Transverse colon (tissue), 4 donors: ENCODE data around the gene TBC1D20. TPM values are rescaled to one million over a fixed set of nuclear protein-coding genes. Genes with fewer than 3 reads are reported as not detected.

Source experiments
- DNase-seq: peaks from one replicate; pipeline ENCODE4 v3.0.0-alpha.2; 2019
- H3K27ac ChIP-seq, 4 donors: fragments of 200-600 bp; sonication (generic); 2 replicates each; pipeline ENCODE4 v1.5.1; 2016 to 2018; ENCODE audit warnings: inconsistent platforms in 4 of 4
- H3K27me3 ChIP-seq: fragments of 200-600 bp; sonication (generic); 2 replicates; pipeline ENCODE4 v1.5.1; 2017; ENCODE audit warnings: inconsistent platforms
- H3K36me3 ChIP-seq, 4 donors: fragments of 200-600 bp; sonication (generic); 2 replicates each; pipeline ENCODE4 v1.5.1; 2017 to 2019; ENCODE audit warnings: inconsistent platforms in 4 of 4
- H3K4me1 ChIP-seq, 4 donors: fragments of 200-600 bp; sonication (generic); 2 replicates each; pipeline ENCODE4 v1.5.1; 2017 to 2020; ENCODE audit warnings: inconsistent platforms in 4 of 4
- H3K4me3 ChIP-seq, 4 donors: fragments of 200-600 bp; sonication (generic); 1 replicate in 1 of 4; 2 replicates in 3 of 4; pipeline versions ENCODE4 v1.5.1 to v1.6.1; 2017 to 2019; ENCODE audit warnings: inconsistent platforms in 4 of 4
- H3K9me3 ChIP-seq, 2 donors: fragments of 200-600 bp; sonication (generic); 2 replicates each; pipeline ENCODE4 v1.5.1; 2017 to 2019; ENCODE audit warnings: inconsistent platforms in 2 of 2
- CTCF ChIP-seq, 5 experiments: fragments of 200-600 bp in 3 of 5; fragments of 450-650 bp in 2 of 5; sonication (generic) in 3 of 5; IDR thresholded peaks; 1 replicate in 2 of 5; 2 replicates in 3 of 5; pipeline ENCODE4 v1.5.1; 2016 to 2017; ENCODE audit warnings: antibody characterized with exemption in 5 of 5, inconsistent platforms in 3 of 5, mild to moderate bottlenecking in 2 of 5, moderate library complexity in 1 of 5
- EP300 ChIP-seq: sonication (generic); formaldehyde crosslinking; IDR thresholded peaks from one replicate; pipeline ENCODE4 v1.6.1; 2017; ENCODE audit warnings: antibody characterized with exemption, low read depth
- POLR2A ChIP-seq: fragments of 450-650 bp; IDR thresholded peaks from one replicate; pipeline ENCODE4 v1.6.1; 2016; ENCODE audit warnings: antibody characterized with exemption, mild to moderate bottlenecking, moderate library complexity
- POLR2AphosphoS5 ChIP-seq, 3 donors: sonication (generic); formaldehyde crosslinking; IDR thresholded peaks; one replicate each; pipeline ENCODE4 v1.6.1; 2016; ENCODE audit warnings: antibody characterized with exemption in 3 of 3
- WGBS, 2 donors: methylation state at CpG; one replicate each; pipeline ENCODE4 v1.1.5; 2018; ENCODE audit warnings: low coverage in 1 of 2; 5-methylcytosine and 5-hydroxymethylcytosine counted together
- in situ Hi-C, 4 donors: fragments of 200-750 bp; cut with MboI; loops; one replicate each; pipeline versions ENCODE4 v1.15.0 to v1.15.1; 2017; ENCODE audit warnings: low sequenced_read_pairs in 3 of 4, low pct_ligation_motif_present in 1 of 4, low pct_unique_long_range_greater_than_20kb in 1 of 4
- intact Hi-C: fragments of 100-400 bp; cut with DNase I; formaldehyde crosslinking; loops from one replicate; pipeline ENCODE4 v1.15.1; 2023; ENCODE audit warnings: low total_unique reads
- total RNA-seq, 4 donors: library from RNA; depleted of rRNA; stranded (reverse); fragments of >200 nt; gene quantifications; one replicate each; pipeline ENCODE4 v1.1.0, GENCODE V29; 2016

The TBC1D20 gene
- total RNA-seq, 4 donors from 2014 or later = 29.1 to 65.5 (median 36.9) TPM

DNA sequence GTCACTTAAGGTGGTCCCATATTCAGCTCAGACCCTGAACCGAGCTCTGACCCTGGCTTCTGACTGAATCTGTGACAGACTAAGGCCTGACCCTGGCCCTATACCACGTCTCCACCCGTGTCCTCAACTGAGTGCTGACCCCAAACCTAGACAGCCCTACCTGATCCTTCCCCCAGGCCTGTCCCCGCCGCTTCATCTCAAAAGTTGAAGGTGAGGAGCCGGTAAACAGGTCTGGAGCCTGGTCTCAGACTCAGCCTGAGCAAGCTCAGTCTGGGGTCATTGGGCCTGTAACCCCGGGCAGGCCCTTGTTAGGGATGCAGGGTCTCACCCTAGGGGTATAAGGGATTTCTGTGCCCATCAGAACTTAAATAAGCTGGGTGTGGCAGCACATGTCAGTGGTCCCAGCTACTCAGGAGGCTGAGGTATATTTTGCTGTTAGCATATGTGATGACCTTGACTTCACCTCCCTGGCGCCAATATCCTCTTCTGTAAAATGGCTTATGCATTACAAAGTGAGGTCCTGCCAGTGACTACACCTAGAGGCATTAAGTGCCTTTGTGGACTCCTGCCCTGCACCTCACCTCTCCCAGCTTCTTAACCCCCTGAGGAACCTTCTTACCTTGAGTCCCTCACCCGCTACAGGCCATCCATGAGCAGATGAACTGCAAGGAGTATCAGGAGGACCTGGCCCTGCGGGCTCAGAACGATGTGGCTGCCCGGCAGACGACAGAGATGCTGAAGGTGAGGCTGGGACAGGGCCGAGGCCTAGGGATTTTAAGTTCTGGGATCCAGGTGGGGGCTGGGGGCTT is 34.3 kb downstream of the TBC1D20 start:
- no peaks in the 10 kb centered on the region for H3K4me1 ChIP-seq
- TF ChIP-seq EP300 (no peak), POLR2AphosphoS5 (IDR thresholded peaks at IDR 0.05) (no peak), POLR2A (no peak), CTCF (IDR thresholded peaks at IDR 0.05) (no peak)
- H3K27ac ChIP-seq = no peak overlapping the region
- in situ Hi-C loops = no loop called here
- peaks cover 0 to 5% (median 0%) of the 10 kb centered on the region in 4 donors for H3K36me3 ChIP-seq
- H3K4me3 ChIP-seq = no peak overlapping the region
- H3K9me3 ChIP-seq = no peaks in the 10 kb centered on the region
- intact Hi-C loops = no loop called here
- 96% methylated on average over 14 of the region's 14 CpGs; no CpG with 5 or more reads in 1 of the 2 donors for WGBS, 2 donors
- no peak for DNase-seq
- no peaks in the 10 kb centered on the region for H3K27me3 ChIP-seq

DNA sequence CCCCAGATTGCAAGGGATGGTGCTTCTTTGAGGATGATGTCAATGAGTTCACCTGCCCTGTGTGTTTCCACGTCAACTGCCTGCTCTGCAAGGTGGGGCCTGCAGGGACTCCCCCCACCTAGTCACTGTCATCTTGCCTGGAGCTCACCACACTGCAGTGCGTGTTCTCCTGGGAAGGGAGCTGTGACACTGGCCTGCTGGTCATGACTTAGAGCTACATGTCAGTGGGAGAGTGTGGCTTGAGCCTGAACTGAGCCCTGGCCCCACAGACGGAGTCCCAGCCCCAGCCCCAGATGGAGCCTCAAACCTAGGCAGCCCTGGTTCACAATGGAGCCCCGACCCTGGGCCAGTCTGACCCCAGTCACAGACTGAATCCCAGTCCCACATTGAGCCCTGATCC is 34.9 kb downstream of the TBC1D20 start:
- Histone ChIP-seq H3K36me3 (peaks cover 0 to 11% (median 3%) of the 10 kb centered on the region in 4 donors), H3K9me3 (no peaks in the 10 kb centered on the region), H3K4me1 (no peaks in the 10 kb centered on the region), H3K4me3 (no peak overlapping the region), H3K27me3 (no peaks in the 10 kb centered on the region), H3K27ac (no peak overlapping the region)
- no peak for TF ChIP-seq POLR2A
- TF ChIP-seq EP300 = no peak
- TF ChIP-seq POLR2AphosphoS5 (IDR thresholded peaks at IDR 0.05) = no peak
- TF ChIP-seq CTCF (IDR thresholded peaks at IDR 0.05) = no peak
- WGBS, 2 donors = 95% methylated on average over 4 of the region's 4 CpGs; no CpG with 5 or more reads in 1 of the 2 donors
- in situ Hi-C loops (no loop called here), intact Hi-C loops (no loop called here)
- DNase-seq = no peak

- in situ Hi-C loops = no loop called here
- Histone ChIP-seq H3K4me3 (no peak overlapping the region), H3K27ac (no peak overlapping the region), H3K27me3 (no peaks in the 10 kb centered on the region), H3K9me3 (no peaks in the 10 kb centered on the region), H3K4me1 (no peaks in the 10 kb centered on the region), H3K36me3 (peaks cover 0 to 12% (median 5%) of the 10 kb centered on the region in 4 donors)
- WGBS, 2 donors = 94 to 95% methylated on average over 2 of the region's 2 CpGs
- DNase-seq = no peak
- intact Hi-C loops = no loop called here
- TF ChIP-seq CTCF (IDR thresholded peaks at IDR 0.05) (no peak), POLR2A (no peak), EP300 (no peak), POLR2AphosphoS5 (IDR thresholded peaks at IDR 0.05) (no peak)
Measured at GRCh38 chr20:426566-426965, 35.8 kb downstream of the TBC1D20 start.

GRCh38 chr20:421685-422250 is 40.6 kb downstream of the TBC1D20 start:
- TF ChIP-seq CTCF (IDR thresholded peaks at IDR 0.05) = no peak
- TF ChIP-seq POLR2AphosphoS5 (IDR thresholded peaks at IDR 0.05) = no peak
- no peak overlapping the region for H3K27ac ChIP-seq
- no peaks in the 10 kb centered on the region for H3K9me3 ChIP-seq
- 94 to 96% methylated on average over 3 to 8 of the region's 8 CpGs for WGBS, 2 donors
- no peak overlapping the region for H3K4me3 ChIP-seq
- intact Hi-C loops (no loop called here), in situ Hi-C loops (no loop called here)
- no peak for DNase-seq
- H3K27me3 ChIP-seq = no peaks in the 10 kb centered on the region
- H3K36me3 ChIP-seq = peaks cover 0 to 16% (median 5%) of the 10 kb centered on the region in 4 donors
- H3K4me1 ChIP-seq = peaks cover 0 to 9% (median 5%) of the 10 kb centered on the region in 4 donors
